Measurements from ENCODE around the gene KLHL29.

Gene KLHL29

GRCh38 chr2:23677836-23678235, 292.9 kb downstream of the KLHL29 start:
- no peak overlapping the region for H3K27ac ChIP-seq (ENCODE audit: low read depth, low read length)
- TF ChIP-seq EZH2phosphoT487 (IDR thresholded peaks at IDR 0.05; ENCODE audit: borderline replicate concordance, low read length) (no peak), CTCF (IDR thresholded peaks at IDR 0.05; ENCODE audit: low read depth, low read length, poor library complexity, severe bottlenecking) (no peak)
- no peaks in the 10 kb centered on the region for H3K9me2 ChIP-seq (replicated peaks; ENCODE audit: control insufficient read depth, low read length)
- H3K79me2 ChIP-seq (ENCODE audit: control insufficient read depth, low read length): no peaks in the 10 kb centered on the region
- no peaks in the 10 kb centered on the region for H3F3A ChIP-seq (ENCODE audit: control insufficient read depth, insufficient read depth)
- H4K20me1 ChIP-seq (ENCODE audit: control insufficient read depth, insufficient read depth, low read depth, low read length): no peaks in the 10 kb centered on the region
- H3K4me2 ChIP-seq (ENCODE audit: low read length): no peak overlapping the region
- no peaks in the 10 kb centered on the region for H3K9me3 ChIP-seq (ENCODE audit: control insufficient read depth, insufficient read depth, low read length)
- H3K27me3 ChIP-seq (ENCODE audit: control insufficient read depth, low read length): no peaks in the 10 kb centered on the region
- H3K4me1 ChIP-seq (ENCODE audit: control insufficient read depth, low read length): no peaks in the 10 kb centered on the region
- no peak overlapping the region for H3K4me3 ChIP-seq (ENCODE audit: low read length)
- H3K36me3 ChIP-seq (ENCODE audit: control insufficient read depth, low read length): no peaks in the 10 kb centered on the region

- H3K36me3 ChIP-seq (ENCODE audit: control insufficient read depth, low read length): no peaks in the 10 kb centered on the region
- no peaks in the 10 kb centered on the region for H3K4me1 ChIP-seq (ENCODE audit: control insufficient read depth, low read length)
- H3K27ac ChIP-seq (ENCODE audit: low read depth, low read length): no peak overlapping the region
- H4K20me1 ChIP-seq (ENCODE audit: control insufficient read depth, insufficient read depth, low read depth, low read length): no peaks in the 10 kb centered on the region
- H3K79me2 ChIP-seq (ENCODE audit: control insufficient read depth, low read length): no peaks in the 10 kb centered on the region
- H3K9me3 ChIP-seq (ENCODE audit: control insufficient read depth, insufficient read depth, low read length): no peaks in the 10 kb centered on the region
- H3K27me3 ChIP-seq (ENCODE audit: control insufficient read depth, low read length): no peaks in the 10 kb centered on the region
- TF ChIP-seq EZH2phosphoT487 (IDR thresholded peaks at IDR 0.05; ENCODE audit: borderline replicate concordance, low read length): no peak
- TF ChIP-seq CTCF (IDR thresholded peaks at IDR 0.05; ENCODE audit: low read depth, low read length, poor library complexity, severe bottlenecking): no peak
- H3K9me2 ChIP-seq (replicated peaks; ENCODE audit: control insufficient read depth, low read length): no peaks in the 10 kb centered on the region
- no peak overlapping the region for H3K4me3 ChIP-seq (ENCODE audit: low read length)
- H3F3A ChIP-seq (ENCODE audit: control insufficient read depth, insufficient read depth): no peaks in the 10 kb centered on the region
- no peak overlapping the region for H3K4me2 ChIP-seq (ENCODE audit: low read length)
These were observed 294.1 kb downstream of the KLHL29 start for GRCh38 chr2:23679044-23679443.

GRCh38 chr2:23680951-23681350, 296.0 kb downstream of the KLHL29 start:
- no peaks in the 10 kb centered on the region for H3K9me2 ChIP-seq (replicated peaks; ENCODE audit: control insufficient read depth, low read length)
- TF ChIP-seq EZH2phosphoT487 (IDR thresholded peaks at IDR 0.05; ENCODE audit: borderline replicate concordance, low read length): no peak
- TF ChIP-seq CTCF (IDR thresholded peaks at IDR 0.05; ENCODE audit: low read depth, low read length, poor library complexity, severe bottlenecking): no peak
- no peak overlapping the region for H3K4me3 ChIP-seq (ENCODE audit: low read length)
- H3K4me2 ChIP-seq (ENCODE audit: low read length): no peak overlapping the region
- H3K27me3 ChIP-seq (ENCODE audit: control insufficient read depth, low read length): no peaks in the 10 kb centered on the region
- H3K36me3 ChIP-seq (ENCODE audit: control insufficient read depth, low read length): no peaks in the 10 kb centered on the region
- no peaks in the 10 kb centered on the region for H3F3A ChIP-seq (ENCODE audit: control insufficient read depth, insufficient read depth)
- no peaks in the 10 kb centered on the region for H4K20me1 ChIP-seq (ENCODE audit: control insufficient read depth, insufficient read depth, low read depth, low read length)
- no peaks in the 10 kb centered on the region for H3K79me2 ChIP-seq (ENCODE audit: control insufficient read depth, low read length)
- H3K9me3 ChIP-seq (ENCODE audit: control insufficient read depth, insufficient read depth, low read length): no peaks in the 10 kb centered on the region
- H3K27ac ChIP-seq (ENCODE audit: low read depth, low read length): no peak overlapping the region
- peaks cover 8% of the 10 kb centered on the region for H3K4me1 ChIP-seq (ENCODE audit: control insufficient read depth, low read length)
